PFSK-1 (cell line): ENCODE measurements around the gene BRINP2.
A peak's percentile ranks its signal among the peaks of the same experiment; 100 is the strongest.

ENCODE experiments used
- FOXP2 ChIP-seq: optimal IDR thresholded peaks from 2 replicates; pipeline ENCODE3; 2011; ENCODE audit warnings: borderline replicate concordance, control low read depth, inconsistent platforms; ENCODE audit not compliant: insufficient read depth; ENCODE audit errors: extremely low read length, extremely low read depth
- POLR2AphosphoS5 ChIP-seq: IDR thresholded peaks from 2 replicates; pipeline ENCODE4 v1.6.1; 2012; ENCODE audit warnings: low read depth, mild to moderate bottlenecking, control low read depth, low read length, moderate library complexity
- SIN3A ChIP-seq: IDR thresholded peaks from 2 replicates; pipeline ENCODE4 v1.6.1; 2012; ENCODE audit warnings: mild to moderate bottlenecking, low read length, moderate library complexity, borderline replicate concordance; ENCODE audit not compliant: insufficient read depth
- TAF1 ChIP-seq: IDR thresholded peaks from 2 replicates; pipeline ENCODE4 v1.6.1; 2012; ENCODE audit warnings: low read length, control low read depth, borderline replicate concordance; ENCODE audit not compliant: insufficient read depth
- TF ChIP-seq, protein P1 (sequence below), 2 experiments: IDR thresholded peaks; 2 replicates each; pipeline versions ENCODE4 v1.6.1 to v1.8.0; 2011 to 2012; ENCODE audit warnings: low read depth in 2 of 2, low read length in 2 of 2, control low read depth in 1 of 2, inconsistent platforms in 1 of 2, mild to moderate bottlenecking in 1 of 2, moderate library complexity in 1 of 2; ENCODE audit not compliant: insufficient read depth in 1 of 2

BRINP2 gene

DNA sequence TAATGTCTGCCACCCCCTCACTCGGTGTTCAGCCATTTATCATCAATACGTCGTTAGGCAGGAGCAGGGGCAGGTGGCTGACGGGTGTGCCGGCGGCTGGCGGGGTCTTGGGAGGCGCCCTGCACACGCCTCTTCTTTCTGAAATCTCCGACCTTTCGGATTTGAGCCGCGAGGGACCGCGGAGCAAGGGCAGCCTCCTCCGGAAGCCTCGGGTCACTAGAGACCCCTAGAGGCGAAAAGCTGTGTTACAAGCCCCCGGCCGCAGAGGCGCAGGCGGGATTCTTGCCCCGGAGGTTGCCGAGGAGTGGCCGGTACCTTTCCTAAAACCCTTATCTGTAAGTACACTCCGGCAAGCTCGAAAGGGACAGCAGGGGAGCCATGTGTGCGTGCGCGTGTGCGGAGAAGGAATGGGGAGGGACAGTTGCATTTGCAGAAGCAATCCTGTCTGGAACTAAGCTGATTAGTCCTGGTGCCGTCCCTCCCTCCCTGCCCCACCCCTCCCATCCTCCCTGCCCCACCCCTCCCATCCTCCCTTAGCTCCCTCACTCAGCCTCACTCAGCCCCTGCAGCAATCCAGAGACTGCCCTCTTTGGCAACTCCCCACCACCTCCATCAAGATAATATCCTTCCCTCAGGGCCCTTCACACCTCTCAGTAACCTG, 11.0 kb downstream of the BRINP2 start:
- TF ChIP-seq SIN3A (peak; percentile 22; the same call in 1 of the 2 replicates), FOXP2 (no peak)

DNA sequence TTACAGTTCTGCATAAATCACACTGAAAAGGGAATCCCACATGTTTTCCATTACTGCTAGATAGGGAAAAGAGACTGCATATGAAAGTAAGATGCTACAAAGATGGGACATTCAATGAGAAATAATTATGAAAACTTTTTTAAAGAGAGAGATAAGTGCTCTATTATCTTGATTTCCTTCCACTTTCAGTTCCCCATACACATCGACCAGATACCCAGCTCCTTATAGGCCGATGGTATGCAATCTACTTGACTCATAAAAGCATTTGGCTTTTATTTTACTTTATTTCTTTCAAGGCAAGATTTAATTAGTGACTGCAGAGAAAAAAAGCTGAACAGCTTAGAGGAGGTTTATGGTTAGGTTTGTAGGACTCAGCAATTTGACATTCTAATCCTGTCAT, 13.1 kb downstream of the BRINP2 start:
- no peak for TF ChIP-seq TAF1
- no peak for TF ChIP-seq SIN3A
- no peak for TF ChIP-seq FOXP2
- TF ChIP-seq POLR2AphosphoS5 = no peak
- TF ChIP-seq, protein P1, sequence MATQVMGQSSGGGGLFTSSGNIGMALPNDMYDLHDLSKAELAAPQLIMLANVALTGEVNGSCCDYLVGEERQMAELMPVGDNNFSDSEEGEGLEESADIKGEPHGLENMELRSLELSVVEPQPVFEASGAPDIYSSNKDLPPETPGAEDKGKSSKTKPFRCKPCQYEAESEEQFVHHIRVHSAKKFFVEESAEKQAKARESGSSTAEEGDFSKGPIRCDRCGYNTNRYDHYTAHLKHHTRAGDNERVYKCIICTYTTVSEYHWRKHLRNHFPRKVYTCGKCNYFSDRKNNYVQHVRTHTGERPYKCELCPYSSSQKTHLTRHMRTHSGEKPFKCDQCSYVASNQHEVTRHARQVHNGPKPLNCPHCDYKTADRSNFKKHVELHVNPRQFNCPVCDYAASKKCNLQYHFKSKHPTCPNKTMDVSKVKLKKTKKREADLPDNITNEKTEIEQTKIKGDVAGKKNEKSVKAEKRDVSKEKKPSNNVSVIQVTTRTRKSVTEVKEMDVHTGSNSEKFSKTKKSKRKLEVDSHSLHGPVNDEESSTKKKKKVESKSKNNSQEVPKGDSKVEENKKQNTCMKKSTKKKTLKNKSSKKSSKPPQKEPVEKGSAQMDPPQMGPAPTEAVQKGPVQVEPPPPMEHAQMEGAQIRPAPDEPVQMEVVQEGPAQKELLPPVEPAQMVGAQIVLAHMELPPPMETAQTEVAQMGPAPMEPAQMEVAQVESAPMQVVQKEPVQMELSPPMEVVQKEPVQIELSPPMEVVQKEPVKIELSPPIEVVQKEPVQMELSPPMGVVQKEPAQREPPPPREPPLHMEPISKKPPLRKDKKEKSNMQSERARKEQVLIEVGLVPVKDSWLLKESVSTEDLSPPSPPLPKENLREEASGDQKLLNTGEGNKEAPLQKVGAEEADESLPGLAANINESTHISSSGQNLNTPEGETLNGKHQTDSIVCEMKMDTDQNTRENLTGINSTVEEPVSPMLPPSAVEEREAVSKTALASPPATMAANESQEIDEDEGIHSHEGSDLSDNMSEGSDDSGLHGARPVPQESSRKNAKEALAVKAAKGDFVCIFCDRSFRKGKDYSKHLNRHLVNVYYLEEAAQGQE (IDR thresholded peaks at IDR 0.05; ENCODE audit: insufficient read depth in 1 of 2, low read depth in 2 of 2, low read length in 2 of 2) = no peak

DNA sequence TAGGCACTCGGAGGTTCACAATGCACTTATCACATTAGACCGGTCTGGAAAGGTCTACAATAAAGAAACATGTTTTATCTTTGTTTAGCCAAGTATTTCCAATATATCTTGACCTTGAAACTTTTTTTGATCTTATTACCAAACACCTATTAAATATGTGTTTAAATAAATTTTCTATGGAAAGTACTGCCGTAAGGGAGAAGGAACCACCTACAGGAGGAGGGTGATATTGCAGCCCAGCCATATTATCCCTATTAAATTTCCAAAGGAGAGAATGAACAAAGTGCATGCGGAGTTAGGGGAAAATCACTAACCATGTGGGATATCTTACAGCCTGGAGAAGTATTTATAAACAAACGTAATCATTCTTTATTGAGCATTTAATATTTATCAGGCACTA, 14.5 kb downstream of the BRINP2 start:
- TF ChIP-seq SIN3A = no peak
- TF ChIP-seq POLR2AphosphoS5 = no peak
- no peak for TF ChIP-seq FOXP2
- TF ChIP-seq, protein P1 (IDR thresholded peaks at IDR 0.05; ENCODE audit: insufficient read depth in 1 of 2, low read depth in 2 of 2, low read length in 2 of 2) = no peak
- no peak for TF ChIP-seq TAF1

DNA sequence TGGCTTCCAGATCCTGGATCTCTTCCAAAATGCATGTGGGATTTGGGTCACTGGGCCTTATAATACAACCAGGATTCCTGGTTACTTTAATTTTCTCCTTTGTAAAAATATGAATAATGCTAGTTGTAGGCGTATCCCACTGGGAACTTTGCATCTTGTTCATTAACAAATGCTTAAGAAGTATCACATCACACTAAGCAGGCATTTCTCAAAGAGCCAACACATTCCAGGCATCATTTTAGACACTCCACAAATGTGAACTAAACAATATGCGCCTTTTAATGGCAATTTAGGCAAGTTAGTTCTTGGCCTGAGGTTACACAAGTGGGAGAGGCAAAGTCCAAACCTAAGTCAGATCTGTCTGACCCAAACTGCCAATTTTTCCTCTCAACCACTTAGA, 15.9 kb downstream of the BRINP2 start:
- TF ChIP-seq TAF1 = no peak
- TF ChIP-seq FOXP2 = no peak
- no peak for TF ChIP-seq POLR2AphosphoS5
- no peak for TF ChIP-seq SIN3A
- TF ChIP-seq, protein P1 (IDR thresholded peaks at IDR 0.05; ENCODE audit: insufficient read depth in 1 of 2, low read depth in 2 of 2, low read length in 2 of 2) = no peak

DNA sequence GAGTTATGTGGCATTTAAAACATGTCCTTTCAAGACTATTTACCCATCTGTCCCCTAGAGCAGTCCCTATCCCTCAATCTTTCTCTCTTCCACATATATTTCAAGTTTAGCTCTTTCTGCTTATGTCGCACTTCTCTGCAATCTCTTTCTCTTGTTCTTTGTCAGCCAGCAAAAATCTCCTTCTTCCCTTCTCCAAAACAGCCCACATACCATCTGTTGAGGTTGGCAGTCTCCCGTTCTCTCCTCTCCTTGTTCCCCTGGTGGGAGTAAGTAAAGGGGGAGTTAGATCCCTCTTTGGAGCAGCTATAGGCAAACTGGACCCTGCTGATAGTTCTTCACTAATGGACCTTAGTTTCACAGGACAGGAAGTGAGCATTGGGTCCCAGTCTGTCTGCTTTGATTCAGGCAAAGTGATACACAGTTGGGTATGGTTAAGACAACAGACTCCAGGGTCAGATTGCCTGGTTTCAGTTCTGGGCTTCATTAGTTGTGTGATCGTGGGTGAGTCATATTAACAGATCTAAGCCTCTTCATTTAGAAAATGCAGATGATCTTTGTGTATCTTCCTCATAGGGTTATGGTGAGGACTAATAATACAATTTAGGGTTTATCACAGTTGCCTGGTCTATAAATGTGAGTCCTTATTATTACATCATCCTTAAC, 19.7 kb downstream of the BRINP2 start:
- TF ChIP-seq POLR2AphosphoS5 (no peak), SIN3A (no peak), TAF1 (no peak), FOXP2 (no peak)
- TF ChIP-seq, protein P1 (IDR thresholded peaks at IDR 0.05; ENCODE audit: insufficient read depth in 1 of 2, low read depth in 2 of 2, low read length in 2 of 2) = no peak
